Testis (tissue), 3 donors: ENCODE measurements around the gene ABCD1. TPM values are rescaled to one million over a fixed set of nuclear protein-coding genes. Genes with fewer than 3 reads are reported as not detected.

ENCODE experiments used
- DNase-seq: peaks from one replicate; pipeline ENCODE4 v3.0.0-alpha.2; 2019
- H3K27ac ChIP-seq, 2 donors: fragments of 200-600 bp; sonication (generic); one replicate each; pipeline ENCODE4 v1.5.1; 2019
- H3K27me3 ChIP-seq: fragments of 200-600 bp; sonication (generic); one replicate; pipeline ENCODE4 v1.5.1; 2019
- H3K36me3 ChIP-seq: fragments of 200-600 bp; sonication (generic); one replicate; pipeline ENCODE4 v1.5.1; 2017; ENCODE audit warnings: low read depth; ENCODE audit errors: missing control alignments
- H3K4me1 ChIP-seq: fragments of 200-600 bp; sonication (generic); one replicate; pipeline ENCODE4 v1.5.1; 2019
- H3K4me3 ChIP-seq, 2 donors: fragments of 200-600 bp; sonication (generic); one replicate each; pipeline ENCODE4 v1.5.1; 2017 to 2019
- H3K9me3 ChIP-seq: fragments of 200-600 bp; sonication (generic); one replicate; pipeline ENCODE4 v1.5.1; 2017
- CTCF ChIP-seq, 3 experiments: fragments of 450-650 bp in 2 of 3; fragments of 200-600 bp in 1 of 3; sonication (generic) in 1 of 3; IDR thresholded peaks; one replicate each; pipeline ENCODE4 v1.5.1; 2016 to 2019; ENCODE audit warnings: antibody characterized with exemption in 3 of 3, mild to moderate bottlenecking in 2 of 3, moderate library complexity in 1 of 3
- POLR2A ChIP-seq: fragments of 450-650 bp; IDR thresholded peaks from one replicate; pipeline ENCODE4 v1.6.1; 2017; ENCODE audit warnings: antibody characterized with exemption, mild to moderate bottlenecking, moderate library complexity
- WGBS, 2 donors: methylation state at CpG; one replicate each; pipeline ENCODE4 v1.1.5; 2018; 5-methylcytosine and 5-hydroxymethylcytosine counted together
- intact Hi-C: fragments of 100-400 bp; cut with DNase I; formaldehyde crosslinking; loops from one replicate; pipeline ENCODE4 v1.15.1; 2023; ENCODE audit warnings: low total_unique reads
- polyA plus RNA-seq: library from polyadenylated mRNA; stranded (reverse); fragments of 350-450 nt; fragmentation: Illumina TruSeq; extraction: RNeasy Lipid Tissue Mini Kit (QIAGEN cat#74804); gene quantifications from one replicate; pipeline ENCODE4 v1.2.3, GENCODE V29; 2014; ENCODE audit warnings: low read depth, low replicate concordance; ENCODE audit not compliant: insufficient read depth
- total RNA-seq, 2 donors: library from RNA; depleted of rRNA; stranded (reverse); fragments of >200 nt; gene quantifications; one replicate each; pipeline ENCODE4 v1.2.3, GENCODE V29; 2016

Gene ABCD1
- total and polyA plus RNA-seq, 3 donors from 2014 or later, result 34.3 to 112 (median 84.4) TPM

DNA sequence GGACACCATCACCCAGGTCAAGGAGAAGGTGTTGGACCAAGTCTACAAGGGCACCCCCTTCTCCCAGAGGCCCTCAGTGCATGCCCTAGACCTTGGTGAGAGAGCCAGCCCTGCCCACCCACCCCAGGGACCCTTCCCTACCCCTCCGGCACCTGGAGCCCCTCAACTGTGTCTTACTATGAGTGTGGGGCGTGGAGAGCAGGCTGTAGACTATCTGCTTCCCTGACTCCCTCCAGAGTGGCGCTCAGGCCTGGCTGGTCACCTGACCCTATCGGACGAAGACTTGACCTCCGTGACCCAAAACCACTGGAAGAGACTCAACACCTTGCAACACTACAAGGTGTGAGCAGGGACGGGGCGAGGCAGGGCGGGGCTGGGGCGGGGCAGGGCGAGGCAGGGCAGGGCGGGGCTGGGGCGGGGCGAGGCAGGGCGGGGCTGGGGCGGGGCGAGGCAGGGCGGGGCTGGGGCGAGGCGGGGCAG lies 51.5 kb downstream of the ABCD1 start:
- DNase-seq, result no peak
- no peak for TF ChIP-seq CTCF (IDR thresholded peaks at IDR 0.05)
- no peak for TF ChIP-seq POLR2A
- Histone ChIP-seq H3K4me3 (no peak overlapping the region), H3K27me3 (no peaks in the 10 kb centered on the region), H3K9me3 (no peaks in the 10 kb centered on the region), H3K36me3 (no peaks in the 10 kb centered on the region), H3K27ac (no peak overlapping the region), H3K4me1 (no peaks in the 10 kb centered on the region)
- 69% methylated on average over 7 of the region's 20 CpGs; no CpG with 5 or more reads in 1 of the 2 donors for WGBS, 2 donors
- intact Hi-C loops, result no loop called here

- Histone ChIP-seq H3K9me3 (no peaks in the 10 kb centered on the region), H3K4me3 (no peak overlapping the region), H3K27ac (no peak overlapping the region), H3K36me3 (no peaks in the 10 kb centered on the region), H3K27me3 (no peaks in the 10 kb centered on the region), H3K4me1 (no peaks in the 10 kb centered on the region)
- DNase-seq, result no peak
- 80% methylated on average over 3 of the region's 22 CpGs; no CpG with 5 or more reads in 1 of the 2 donors for WGBS, 2 donors
- TF ChIP-seq CTCF (IDR thresholded peaks at IDR 0.05), result no peak
- TF ChIP-seq POLR2A, result no peak
- intact Hi-C loops, result no loop called here
These were observed 52.0 kb downstream of the ABCD1 start for GRCh38 chrX:153776611-153777045.

GRCh38 chrX:153777261-153778090 lies 52.8 kb downstream of the ABCD1 start:
- TF ChIP-seq POLR2A, result no peak
- TF ChIP-seq CTCF (IDR thresholded peaks at IDR 0.05), result no peak
- no peak for DNase-seq
- WGBS, 2 donors, result 94% methylated on average over 18 of the region's 34 CpGs; no CpG with 5 or more reads in 1 of the 2 donors
- Histone ChIP-seq H3K27ac (no peak overlapping the region), H3K4me1 (no peaks in the 10 kb centered on the region), H3K27me3 (no peaks in the 10 kb centered on the region), H3K36me3 (no peaks in the 10 kb centered on the region), H3K9me3 (no peaks in the 10 kb centered on the region), H3K4me3 (no peak overlapping the region)
- intact Hi-C loops, result no loop called here

- WGBS, 2 donors, result 50 to 73% methylated on average over 2 to 17 of the region's 17 CpGs
- no peak for DNase-seq
- Histone ChIP-seq H3K36me3 (no peaks in the 10 kb centered on the region), H3K27me3 (no peaks in the 10 kb centered on the region), H3K4me3 (no peak overlapping the region), H3K4me1 (no peaks in the 10 kb centered on the region), H3K27ac (no peak overlapping the region), H3K9me3 (no peaks in the 10 kb centered on the region)
- intact Hi-C loops, result no loop called here
- TF ChIP-seq POLR2A (no peak), CTCF (IDR thresholded peaks at IDR 0.05) (no peak)
These were observed 53.5 kb downstream of the ABCD1 start for GRCh38 chrX:153778181-153778580.
